Measurements from ENCODE around the gene PZP. TPM values are rescaled to one million over a fixed set of nuclear protein-coding genes. Genes with fewer than 3 reads are reported as not detected.

PZP gene
- total RNA-seq, 2 donors from 2014 or later: not detected

- no peaks in the 10 kb centered on the region for H3K4me1 ChIP-seq
- TF ChIP-seq, protein P1, sequence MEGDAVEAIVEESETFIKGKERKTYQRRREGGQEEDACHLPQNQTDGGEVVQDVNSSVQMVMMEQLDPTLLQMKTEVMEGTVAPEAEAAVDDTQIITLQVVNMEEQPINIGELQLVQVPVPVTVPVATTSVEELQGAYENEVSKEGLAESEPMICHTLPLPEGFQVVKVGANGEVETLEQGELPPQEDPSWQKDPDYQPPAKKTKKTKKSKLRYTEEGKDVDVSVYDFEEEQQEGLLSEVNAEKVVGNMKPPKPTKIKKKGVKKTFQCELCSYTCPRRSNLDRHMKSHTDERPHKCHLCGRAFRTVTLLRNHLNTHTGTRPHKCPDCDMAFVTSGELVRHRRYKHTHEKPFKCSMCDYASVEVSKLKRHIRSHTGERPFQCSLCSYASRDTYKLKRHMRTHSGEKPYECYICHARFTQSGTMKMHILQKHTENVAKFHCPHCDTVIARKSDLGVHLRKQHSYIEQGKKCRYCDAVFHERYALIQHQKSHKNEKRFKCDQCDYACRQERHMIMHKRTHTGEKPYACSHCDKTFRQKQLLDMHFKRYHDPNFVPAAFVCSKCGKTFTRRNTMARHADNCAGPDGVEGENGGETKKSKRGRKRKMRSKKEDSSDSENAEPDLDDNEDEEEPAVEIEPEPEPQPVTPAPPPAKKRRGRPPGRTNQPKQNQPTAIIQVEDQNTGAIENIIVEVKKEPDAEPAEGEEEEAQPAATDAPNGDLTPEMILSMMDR (IDR thresholded peaks at IDR 0.05): no peak
- no peak for TF ChIP-seq POLR2A (IDR thresholded peaks at IDR 0.05)
- H3K36me3 ChIP-seq (replicated peaks in 1 of 2; ENCODE audit: insufficient read depth in 1 of 2, low read depth in 2 of 2): no peaks in the 10 kb centered on the region
- H3K4me3 ChIP-seq: no peak overlapping the region
- 87 to 88% methylated on average over 11 of the region's 11 CpGs for WGBS, 2 donors
- H3K27ac ChIP-seq: no peak overlapping the region
- no peaks in the 10 kb centered on the region for H3K27me3 ChIP-seq
- ATAC-seq: no peak
- H3K9me3 ChIP-seq: no peaks in the 10 kb centered on the region
- intact Hi-C loops (cut with DNase I): no loop called here
- no peak for DNase-seq
Observed at GRCh38 chr12:9106610-9107541, 101.3 kb downstream of the PZP start.

DNA sequence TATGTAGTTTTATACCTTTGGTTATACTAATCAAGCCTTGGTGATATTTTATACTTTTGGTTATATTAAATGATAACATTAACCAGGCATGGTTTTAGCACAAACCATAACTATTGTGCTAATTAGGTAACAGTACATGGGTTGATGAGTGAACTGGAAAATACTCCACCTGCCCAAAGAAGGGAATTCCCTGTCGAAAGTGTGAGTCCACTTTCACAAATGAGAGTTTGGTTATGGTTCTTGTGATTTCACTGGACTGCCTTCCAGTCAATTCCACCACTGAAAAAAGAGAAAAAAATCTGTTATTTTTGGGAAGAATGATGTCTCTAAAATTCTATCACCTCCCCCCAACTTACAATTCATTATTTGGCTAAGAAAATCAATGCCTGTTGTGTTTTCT is 102.1 kb downstream of the PZP start:
- intact Hi-C loops (cut with DNase I): no loop called here
- WGBS, 2 donors: 87 to 100% methylated on average over 1 of the region's 1 CpG
- TF ChIP-seq, protein P1 (IDR thresholded peaks at IDR 0.05): no peak
- no peak for TF ChIP-seq POLR2A (IDR thresholded peaks at IDR 0.05)
- Histone ChIP-seq H3K27ac (no peak overlapping the region), H3K9me3 (no peaks in the 10 kb centered on the region), H3K4me3 (no peak overlapping the region), H3K36me3 (replicated peaks in 1 of 2; ENCODE audit: insufficient read depth in 1 of 2, low read depth in 2 of 2) (no peaks in the 10 kb centered on the region), H3K4me1 (no peaks in the 10 kb centered on the region), H3K27me3 (no peaks in the 10 kb centered on the region)
- ATAC-seq: no peak
- DNase-seq: no peak

DNA sequence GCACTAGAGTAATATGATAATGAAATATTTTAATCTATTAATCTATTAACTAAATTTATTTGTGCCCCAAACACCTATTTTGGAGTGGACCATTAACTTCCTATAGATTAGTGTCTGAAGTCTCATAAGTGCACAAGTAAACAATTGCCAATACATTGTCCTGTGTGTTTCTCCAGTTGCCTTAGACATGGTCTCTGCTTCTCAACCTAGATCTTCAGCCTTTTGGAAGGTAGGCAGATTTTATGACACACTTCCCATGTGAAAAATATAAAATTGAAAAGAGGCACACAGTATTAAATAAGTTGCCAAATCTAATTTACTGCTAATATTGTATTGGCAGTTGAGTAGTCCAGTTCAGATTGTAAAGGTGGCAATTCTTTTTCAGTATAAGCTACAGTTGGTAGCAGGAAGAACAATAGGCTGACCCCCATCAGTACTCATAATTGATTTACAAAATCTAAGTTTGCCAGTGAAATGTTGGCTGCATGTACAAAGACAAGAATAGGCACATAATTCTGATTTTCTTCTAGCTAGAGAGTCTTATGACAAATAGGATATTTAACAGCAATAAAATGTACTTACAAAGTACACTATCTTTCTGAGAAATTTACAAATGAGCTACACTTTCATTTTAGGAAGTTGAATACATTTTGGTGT is 103.3 kb downstream of the PZP start:
- no peak for TF ChIP-seq POLR2A (IDR thresholded peaks at IDR 0.05)
- TF ChIP-seq, protein P1 (IDR thresholded peaks at IDR 0.05): no peak
- ATAC-seq (no peak), DNase-seq (no peak)
- no peak overlapping the region for H3K4me3 ChIP-seq
- H3K4me1 ChIP-seq: no peaks in the 10 kb centered on the region
- H3K27ac ChIP-seq: no peak overlapping the region
- no peaks in the 10 kb centered on the region for H3K27me3 ChIP-seq
- no peaks in the 10 kb centered on the region for H3K9me3 ChIP-seq
- intact Hi-C loops (cut with DNase I): no loop called here
- H3K36me3 ChIP-seq (replicated peaks in 1 of 2; ENCODE audit: insufficient read depth in 1 of 2, low read depth in 2 of 2): no peaks in the 10 kb centered on the region

DNA sequence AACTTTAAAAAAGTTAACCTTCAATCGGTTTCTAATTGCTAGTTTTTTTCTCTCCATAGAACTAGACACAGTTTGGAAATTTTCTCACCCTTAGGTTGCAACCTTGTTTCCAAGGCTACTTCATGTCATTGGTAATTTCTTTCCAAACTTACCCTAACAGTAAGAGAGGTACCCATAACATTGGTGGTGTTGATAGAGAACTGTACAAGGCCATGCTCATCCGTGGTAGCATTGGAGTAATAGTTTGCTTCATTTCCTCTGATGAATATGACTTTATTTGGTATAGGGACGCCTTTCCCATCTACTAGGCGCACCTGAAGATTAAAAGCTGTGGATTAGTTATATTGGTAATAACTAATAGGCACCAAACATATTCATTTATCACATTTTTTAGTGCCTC is 104.1 kb downstream of the PZP start:
- Histone ChIP-seq H3K36me3 (replicated peaks in 1 of 2; ENCODE audit: insufficient read depth in 1 of 2, low read depth in 2 of 2) (no peaks in the 10 kb centered on the region), H3K27me3 (no peaks in the 10 kb centered on the region), H3K27ac (no peak overlapping the region), H3K9me3 (no peaks in the 10 kb centered on the region), H3K4me1 (no peaks in the 10 kb centered on the region), H3K4me3 (no peak overlapping the region)
- intact Hi-C loops (cut with DNase I): no loop called here
- TF ChIP-seq POLR2A (IDR thresholded peaks at IDR 0.05): no peak
- TF ChIP-seq, protein P1 (IDR thresholded peaks at IDR 0.05): no peak
- 68 to 73% methylated on average over 4 of the region's 4 CpGs for WGBS, 2 donors
- ATAC-seq: no peak
- no peak for DNase-seq

Data from body of pancreas (tissue), 4 donors.